Fibroblast of lung (primary cell): Measurements from ENCODE around the gene HSD3B7. TPM values are rescaled to one million over a fixed set of nuclear protein-coding genes. Genes with fewer than 3 reads are reported as not detected.

Source experiments
- DNase-seq, 2 donors: peaks; one replicate each; pipeline versions ENCODE4 v3.0.0 to v3.0.0-alpha.2; 2010; ENCODE audit warnings: low read depth in 2 of 2
- H2AFZ ChIP-seq: 2 replicates; pipeline ENCODE4 v1.5.1; 2012; ENCODE audit warnings: low read length, control low read depth, inconsistent platforms
- H3K27ac ChIP-seq: 2 replicates; pipeline ENCODE4 v1.5.1; 2011; ENCODE audit warnings: low read length, control low read depth; ENCODE audit not compliant: insufficient read depth
- H3K27me3 ChIP-seq: 2 replicates; pipeline ENCODE4 v1.5.1; 2011; ENCODE audit warnings: mild to moderate bottlenecking, low read length; ENCODE audit not compliant: control insufficient read depth, insufficient read depth
- H3K36me3 ChIP-seq: 2 replicates; pipeline ENCODE4 v1.5.1; 2011; ENCODE audit warnings: low read length; ENCODE audit not compliant: control insufficient read depth, insufficient read depth
- H3K4me1 ChIP-seq: 2 replicates; pipeline ENCODE4 v1.5.1; 2011; ENCODE audit warnings: low read length; ENCODE audit not compliant: control insufficient read depth, insufficient read depth; ENCODE audit errors: extremely low read depth
- H3K4me2 ChIP-seq: 2 replicates; pipeline ENCODE4 v1.5.1; 2011; ENCODE audit warnings: low read length, control low read depth; ENCODE audit not compliant: insufficient read depth; ENCODE audit errors: extremely low read depth
- H3K4me3 ChIP-seq, 4 experiments: fragments of 200-600 bp in 1 of 4; sonication (generic) in 1 of 4; replicated peaks in 1 of 4; 2 replicates each; pipeline ENCODE4 v1.5.1; 2011 to 2016; ENCODE audit warnings: low read length in 4 of 4, low read depth in 3 of 4, mild to moderate bottlenecking in 3 of 4, control low read depth in 2 of 4, inconsistent platforms in 1 of 4, mixed read lengths in 1 of 4; ENCODE audit not compliant: insufficient read depth in 1 of 4; ENCODE audit errors: control extremely low read depth in 1 of 4
- H3K79me2 ChIP-seq: 2 replicates; pipeline ENCODE4 v1.5.1; 2012; ENCODE audit warnings: mild to moderate bottlenecking, low read length, inconsistent platforms; ENCODE audit not compliant: control insufficient read depth, insufficient read depth
- H3K9ac ChIP-seq: 2 replicates; pipeline ENCODE4 v1.5.1; 2011; ENCODE audit warnings: mild to moderate bottlenecking, low read length, control low read depth; ENCODE audit not compliant: insufficient read depth
- H3K9me3 ChIP-seq: 2 replicates; pipeline ENCODE4 v1.5.1; 2012; ENCODE audit warnings: low read depth, low read length; ENCODE audit not compliant: control insufficient read depth, insufficient read depth
- H4K20me1 ChIP-seq: 2 replicates; pipeline ENCODE4 v1.5.1; 2011; ENCODE audit warnings: low read length; ENCODE audit not compliant: control insufficient read depth, insufficient read depth; ENCODE audit errors: extremely low read depth
- CTCF ChIP-seq, 2 donors: IDR thresholded peaks in 1 of 2; conservative IDR thresholded peaks in 1 of 2; 1 replicate in 1 of 2; 2 replicates in 1 of 2; pipeline ENCODE4 v1.5.1; 2011 to 2012; ENCODE audit warnings: low read length in 2 of 2, control low read depth in 1 of 2, inconsistent platforms in 1 of 2, low read depth in 1 of 2, mild to moderate bottlenecking in 1 of 2
- EZH2 ChIP-seq: IDR thresholded peaks from 2 replicates; pipeline ENCODE4 v1.5.1; 2012; ENCODE audit warnings: low read length, control low read depth, mild to moderate bottlenecking; ENCODE audit errors: missing control alignments
- polyA plus RNA-seq, 2 donors: library from polyadenylated mRNA; depleted of rRNA in 1 of 2; stranded (reverse) in 1 of 2; unstranded in 1 of 2; fragments of >200 nt; gene quantifications; 2 replicates each; pipeline ENCODE4 v1.2.1, GENCODE V29; 2011 to 2012; ENCODE audit warnings: missing spikeins in 1 of 2
- total RNA-seq: library from RNA; depleted of rRNA; stranded (reverse); fragments of >200 nt; gene quantifications from 2 replicates; pipeline ENCODE4 v1.2.1, GENCODE V29; 2014

Gene HSD3B7
- total and polyA plus RNA-seq, 2 donors (not counting 1 experiment from before 2014, with no cell fraction given), result 13.2 to 47.9 TPM

GRCh38 chr16:30980434-30980833 lies 4.6 kb upstream of the HSD3B7 start:
- Histone ChIP-seq H3K36me3 (peaks cover 24% of the 10 kb centered on the region), H3K4me1 (peaks cover 4% of the 10 kb centered on the region), H3K79me2 (no peaks in the 10 kb centered on the region), H3K9me3 (no peaks in the 10 kb centered on the region), H4K20me1 (no peaks in the 10 kb centered on the region), H3K27ac (no peak overlapping the region), H3K4me2 (no peak overlapping the region), H2AFZ (no peak overlapping the region), H3K9ac (peak overlapping the region; percentile 2), H3K27me3 (no peaks in the 10 kb centered on the region), H3K4me3 (no peak overlapping the region)
- DNase-seq, result no peak
- TF ChIP-seq CTCF (conservative IDR thresholded peaks at IDR 0.05 in 1 of 2, IDR thresholded peaks at IDR 0.05 in 1 of 2; ENCODE audit: low read depth in 1 of 2, low read length in 2 of 2), result no peak
- TF ChIP-seq EZH2, result no peak

GRCh38 chr16:30980959-30981358 lies 4.0 kb upstream of the HSD3B7 start:
- Histone ChIP-seq H3K9ac (no peak overlapping the region), H3K27me3 (no peaks in the 10 kb centered on the region), H3K4me1 (peaks cover 9% of the 10 kb centered on the region), H3K9me3 (no peaks in the 10 kb centered on the region), H3K4me3 (no peak overlapping the region), H3K79me2 (no peaks in the 10 kb centered on the region), H3K36me3 (peaks cover 24% of the 10 kb centered on the region), H2AFZ (no peak overlapping the region), H3K27ac (no peak overlapping the region), H4K20me1 (no peaks in the 10 kb centered on the region), H3K4me2 (no peak overlapping the region)
- DNase-seq, result no peak
- TF ChIP-seq CTCF (conservative IDR thresholded peaks at IDR 0.05 in 1 of 2, IDR thresholded peaks at IDR 0.05 in 1 of 2; ENCODE audit: low read depth in 1 of 2, low read length in 2 of 2) (no peak), EZH2 (no peak)

- TF ChIP-seq EZH2 (no peak), CTCF (conservative IDR thresholded peaks at IDR 0.05 in 1 of 2, IDR thresholded peaks at IDR 0.05 in 1 of 2; ENCODE audit: low read depth in 1 of 2, low read length in 2 of 2) (no peak)
These were observed 2.3 kb upstream of the HSD3B7 start for GRCh38 chr16:30982548-30983288.

More at GRCh38 chr16:30982548-30983288, 2.3 kb upstream of the HSD3B7 start:
- H3K79me2 ChIP-seq, result no peaks in the 10 kb centered on the region
- H3K9me3 ChIP-seq, result no peaks in the 10 kb centered on the region
- H4K20me1 ChIP-seq, result no peaks in the 10 kb centered on the region
- peaks cover 28% of the 10 kb centered on the region for H3K36me3 ChIP-seq
- no peak overlapping the region for H3K27ac ChIP-seq
- no peak for DNase-seq
- no peak overlapping the region for H3K9ac ChIP-seq
- H3K4me2 ChIP-seq, result no peak overlapping the region
- no peak overlapping the region for H2AFZ ChIP-seq
- H3K4me3 ChIP-seq, result no peak overlapping the region
- H3K27me3 ChIP-seq, result no peaks in the 10 kb centered on the region
- H3K4me1 ChIP-seq, result peaks cover 11% of the 10 kb centered on the region
